AML-193 (cell line): ENCODE data around the gene TMEM30B.
"Not testable (repeated sequence)": the region's sequence is repeated elsewhere in the genome, so short reads cannot be mapped to it uniquely, and the experiment has no call there.

ENCODE experiments used
- DNase-seq, 2 experiments: peaks; one replicate each; lab custom pipeline; 2025; lab: John Stamatoyannopoulos, UW

Gene TMEM30B

DNA sequence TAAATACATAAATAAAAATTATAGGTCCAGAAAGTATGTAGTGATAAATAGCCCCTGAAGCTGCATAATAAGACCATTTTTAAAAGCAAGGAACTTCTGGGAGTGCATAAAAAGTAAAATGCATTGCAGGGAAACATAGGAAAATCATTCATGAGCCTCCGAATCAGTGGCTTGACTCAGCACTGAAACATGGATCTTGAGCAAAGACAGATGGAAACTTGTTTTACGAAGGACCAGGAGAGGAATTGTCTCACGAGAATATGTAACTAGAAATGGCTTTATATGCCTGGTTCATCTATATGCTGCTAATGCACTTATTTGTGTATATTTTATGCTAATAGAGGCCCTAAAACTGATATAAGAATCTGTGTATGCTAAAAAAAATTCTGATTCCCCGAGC lies 14.7 kb downstream of the TMEM30B start:
- DNase-seq = no peak

DNA sequence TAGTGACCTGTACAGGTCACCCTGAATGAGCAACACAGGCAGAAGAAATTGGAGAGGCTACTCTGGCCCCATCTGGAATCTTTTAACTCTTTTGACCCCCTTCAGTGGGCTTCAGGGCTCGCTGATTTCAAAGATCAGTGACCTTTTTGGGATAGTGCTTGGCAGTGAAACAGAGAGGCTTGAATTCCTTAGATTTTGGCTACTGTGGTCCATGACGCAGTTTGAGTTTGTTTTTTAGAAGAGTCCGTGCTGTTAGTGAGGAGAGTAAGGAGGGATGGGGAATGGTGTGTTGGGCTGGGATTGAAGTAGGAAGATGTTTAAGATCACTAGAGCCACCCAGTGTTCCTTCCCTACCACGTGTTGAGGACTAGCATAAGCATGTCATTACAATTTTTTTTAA lies 16.5 kb downstream of the TMEM30B start:
- no peak for DNase-seq

DNA sequence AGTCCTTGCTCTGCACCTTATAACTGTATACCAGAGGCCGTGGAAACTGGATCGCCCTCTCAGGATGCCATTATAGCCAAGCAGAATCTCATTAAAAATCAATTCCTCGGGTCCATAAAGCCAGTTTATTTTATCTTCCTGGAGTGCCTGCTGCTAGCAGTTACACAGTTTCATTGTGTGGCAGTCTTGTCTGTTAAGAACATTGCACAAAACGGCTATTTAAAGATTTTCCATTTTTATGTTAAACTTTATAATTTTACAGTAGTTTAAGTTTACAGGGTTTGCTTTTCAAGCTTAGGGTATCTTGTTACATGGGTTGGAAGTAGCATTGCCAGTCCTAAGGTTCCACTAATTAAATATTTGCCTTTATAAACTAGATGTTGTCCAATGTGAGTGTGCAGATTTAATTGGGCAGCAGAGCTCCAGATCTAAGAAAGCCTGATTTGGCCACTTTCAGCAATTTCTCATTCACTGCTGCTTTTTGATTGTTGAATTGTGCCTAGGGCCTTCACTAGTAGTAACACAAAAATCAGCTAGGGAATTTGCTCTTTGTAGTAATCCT lies 17.0 kb downstream of the TMEM30B start:
- no peak for DNase-seq

DNA sequence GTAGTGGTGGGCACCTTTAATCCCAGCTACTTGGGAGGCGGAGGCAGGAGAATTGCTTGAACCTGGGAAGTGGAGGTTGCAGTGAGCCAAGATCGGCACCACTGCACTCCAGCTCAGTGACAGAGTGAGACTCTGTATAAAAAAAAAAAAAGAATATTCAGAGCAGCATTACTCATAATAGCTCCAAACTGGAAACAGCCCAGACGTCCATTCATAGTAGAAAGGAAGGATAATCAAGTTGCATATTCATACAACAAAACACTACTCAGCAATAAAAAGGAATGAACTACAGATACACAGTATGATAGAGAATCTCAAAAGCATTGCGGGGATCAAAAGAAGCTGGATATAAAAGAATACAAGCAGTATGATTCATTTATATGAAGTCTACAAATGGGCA lies 19.1 kb downstream of the TMEM30B start:
- no peak for DNase-seq

DNA sequence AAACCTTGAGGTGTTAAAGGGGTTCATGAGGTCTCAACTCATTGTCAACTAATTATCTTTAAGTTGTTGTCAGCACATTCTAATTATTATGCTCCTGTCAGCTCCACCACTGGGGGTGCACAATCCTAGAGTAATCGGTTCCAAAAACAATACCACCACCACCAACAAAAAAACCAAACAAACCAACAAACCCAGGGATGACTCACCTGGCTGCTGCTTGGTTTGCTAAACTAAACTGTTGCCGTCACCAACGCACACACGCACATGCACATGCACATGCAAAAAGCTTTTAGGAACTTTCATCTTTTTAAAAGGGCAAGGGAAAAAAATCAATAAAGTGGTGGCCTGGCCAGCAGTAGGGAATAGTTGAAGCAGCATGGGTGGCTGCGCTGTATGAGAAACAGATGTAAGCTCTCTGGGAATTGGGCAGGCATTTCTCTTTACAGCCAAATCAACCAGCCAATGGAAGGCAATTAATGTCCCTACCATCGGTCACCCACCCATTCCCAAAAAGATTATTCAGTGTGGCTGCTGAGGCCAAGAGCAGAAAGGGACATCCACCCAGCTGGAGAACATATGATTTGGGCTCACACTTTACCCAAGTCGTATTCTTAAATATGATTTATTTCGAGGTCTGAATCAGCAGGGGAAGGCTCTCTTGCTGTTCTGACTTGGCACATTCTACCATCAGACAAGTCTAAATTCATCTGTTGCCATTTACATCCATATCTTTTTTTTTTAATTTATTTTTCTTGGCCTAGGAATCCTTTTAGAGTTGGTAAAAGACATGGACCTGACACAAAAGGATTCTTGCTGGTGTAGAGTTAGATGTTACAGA lies 20.0 kb downstream of the TMEM30B start:
- no peak for DNase-seq

DNA sequence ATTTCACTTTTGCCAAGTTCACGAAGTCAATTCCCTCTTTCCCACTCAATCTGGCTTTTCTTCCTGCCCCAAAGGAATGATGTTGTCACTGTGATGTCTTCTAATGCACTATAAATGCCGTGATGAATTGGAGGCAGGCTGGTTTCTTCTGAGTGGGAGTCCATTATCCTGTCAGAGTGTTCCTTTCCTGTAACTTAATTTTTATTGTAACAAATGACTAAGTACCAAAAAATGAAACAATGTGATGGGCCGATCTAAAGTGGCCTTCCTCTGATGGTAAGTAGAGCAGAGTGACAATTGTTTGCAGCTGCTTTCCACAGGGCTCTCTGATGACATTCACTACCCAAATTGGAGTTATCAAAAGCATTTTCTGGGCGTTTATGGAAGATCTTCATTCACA lies 22.2 kb downstream of the TMEM30B start:
- no peak for DNase-seq

DNA sequence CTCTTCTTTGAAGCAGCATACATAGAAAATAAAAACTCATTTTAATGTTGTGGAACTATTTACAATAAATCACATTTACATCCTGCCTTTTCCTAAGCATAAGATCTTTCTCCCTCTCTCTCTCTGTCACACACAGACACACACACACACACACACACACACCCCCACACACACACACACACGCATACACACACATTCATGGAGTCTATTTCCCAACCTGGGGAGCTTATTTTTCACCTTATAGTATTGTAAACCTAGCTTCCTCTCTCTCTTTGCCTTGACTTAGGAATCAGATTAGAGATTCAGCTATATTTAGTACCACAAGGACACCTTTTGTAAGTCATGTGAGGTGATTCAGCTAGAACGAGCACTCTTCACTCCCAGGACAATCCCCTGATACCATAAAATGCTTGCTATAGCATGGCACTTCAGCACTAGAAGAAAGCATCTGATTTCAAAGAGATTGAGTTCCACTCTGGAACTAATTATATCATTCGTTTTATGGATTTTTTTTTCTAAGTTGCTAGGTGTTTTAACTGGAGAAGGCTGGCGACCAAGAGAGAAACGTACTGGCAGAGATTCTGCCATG lies 23.6 kb downstream of the TMEM30B start:
- no peak for DNase-seq

DNA sequence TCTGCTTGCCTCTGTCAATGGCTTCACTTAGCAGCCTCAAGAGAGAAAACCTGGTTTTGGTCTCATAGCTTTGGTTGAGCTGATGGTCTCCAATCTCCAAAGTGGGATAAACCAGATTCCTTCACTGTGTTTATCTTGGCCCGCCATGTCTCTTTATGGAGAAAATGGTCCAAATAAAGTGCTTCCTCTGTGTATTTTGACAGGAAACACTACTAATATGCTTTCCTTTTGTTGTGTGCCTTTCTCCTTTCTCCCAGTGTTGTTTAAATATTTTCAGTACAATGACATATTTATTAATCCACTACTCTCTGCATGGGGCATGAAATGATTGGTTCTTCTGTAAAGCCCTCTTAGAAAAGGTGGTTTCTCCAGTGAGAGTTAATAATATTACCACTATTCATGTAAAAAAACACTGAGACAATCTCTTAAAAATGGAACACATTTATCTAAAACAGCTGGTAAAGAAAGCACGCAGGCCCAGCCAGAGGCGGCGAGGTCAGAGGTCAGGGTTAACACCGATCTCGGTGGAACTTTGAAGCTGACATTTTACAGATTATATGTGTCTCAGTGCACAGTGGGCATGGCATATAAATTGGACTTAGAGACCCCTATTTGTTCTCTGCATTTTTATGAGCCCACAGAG lies 24.2 kb downstream of the TMEM30B start:
- DNase-seq = no peak

DNA sequence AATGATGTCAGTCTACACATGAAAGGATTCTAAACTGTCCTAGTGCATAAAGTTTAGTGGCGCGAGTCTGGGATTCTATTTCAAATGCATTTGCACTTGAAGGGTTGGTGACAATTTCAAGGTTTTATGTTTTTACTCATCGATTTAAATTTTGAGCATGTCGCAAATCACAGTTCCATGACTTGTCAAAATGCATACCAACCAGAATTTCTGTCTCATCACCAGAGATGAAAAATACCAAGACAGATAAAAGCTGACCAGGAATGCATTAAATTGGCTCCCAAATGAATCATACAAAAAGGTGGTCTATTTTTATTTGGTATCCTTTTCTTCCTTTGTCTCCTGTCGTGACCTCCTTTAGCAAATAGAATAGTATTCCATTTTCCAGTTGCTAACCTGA lies 25.2 kb downstream of the TMEM30B start:
- DNase-seq = no peak

DNA sequence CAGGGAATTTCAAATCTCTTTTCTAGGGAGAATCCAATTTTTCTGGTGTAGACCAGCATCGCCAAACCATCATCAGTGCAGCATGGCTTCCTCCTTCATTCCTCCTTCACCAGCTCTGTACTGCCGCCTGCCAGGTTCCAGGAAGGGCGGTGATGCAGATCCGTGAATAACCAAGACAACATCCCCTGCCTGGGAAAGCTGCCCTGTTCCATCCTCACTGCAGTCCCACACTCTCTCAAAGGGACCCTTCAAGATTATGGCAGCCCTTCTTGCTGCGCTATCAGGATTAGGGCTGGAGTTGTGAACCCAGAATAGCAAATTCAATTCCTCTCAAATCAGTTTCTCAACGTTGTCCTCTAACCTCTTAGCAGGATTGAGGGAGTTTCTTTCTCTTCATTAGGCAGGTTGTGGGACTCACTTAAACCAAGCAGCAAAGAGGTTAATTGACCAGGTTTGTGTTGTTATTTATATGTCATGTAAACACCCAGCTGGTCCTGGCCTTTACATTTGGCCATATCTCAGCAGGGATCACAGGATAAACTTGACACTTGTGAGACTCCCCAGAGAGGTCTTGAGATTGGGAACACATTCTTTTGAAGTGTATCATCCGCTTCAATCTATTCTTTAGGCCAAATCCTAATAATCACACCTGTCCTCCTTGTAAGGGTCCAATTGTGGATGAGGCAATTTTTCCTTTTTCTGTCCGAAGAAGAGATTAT lies 26.2 kb downstream of the TMEM30B start:
- DNase-seq = no peak

DNA sequence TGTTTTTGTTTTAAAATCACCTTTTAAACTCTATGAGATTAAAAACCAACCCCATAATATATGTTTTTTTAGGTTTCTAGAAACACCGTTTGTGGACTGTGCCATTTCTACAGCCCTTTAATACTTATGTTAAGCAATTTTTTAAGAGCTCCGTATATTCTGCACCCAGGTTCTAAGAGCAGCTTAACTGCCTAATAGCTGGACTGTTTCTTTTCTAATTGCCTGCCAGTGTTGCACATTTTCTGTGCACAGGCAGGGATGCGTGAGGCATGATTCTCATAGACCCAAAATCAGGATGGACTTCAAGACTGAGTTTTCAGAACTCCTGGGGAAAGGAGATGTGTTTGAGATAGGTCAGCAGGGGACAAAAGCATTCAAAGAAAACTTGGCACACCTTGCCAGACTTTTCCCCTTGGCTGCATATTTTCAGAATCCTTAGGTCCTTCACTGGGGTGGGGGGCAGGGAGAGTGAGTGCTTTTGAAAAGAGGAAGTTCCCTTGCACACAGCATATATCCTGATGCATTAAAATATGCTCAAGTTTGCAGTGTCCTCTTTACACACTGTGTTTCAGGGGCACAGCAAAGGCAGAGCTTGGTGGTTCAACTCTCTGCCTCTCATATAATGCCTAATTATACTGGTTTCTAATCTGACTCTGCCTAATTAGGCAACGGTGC lies 27.9 kb downstream of the TMEM30B start:
- peak; percentile 15 to 34 for DNase-seq

DNA sequence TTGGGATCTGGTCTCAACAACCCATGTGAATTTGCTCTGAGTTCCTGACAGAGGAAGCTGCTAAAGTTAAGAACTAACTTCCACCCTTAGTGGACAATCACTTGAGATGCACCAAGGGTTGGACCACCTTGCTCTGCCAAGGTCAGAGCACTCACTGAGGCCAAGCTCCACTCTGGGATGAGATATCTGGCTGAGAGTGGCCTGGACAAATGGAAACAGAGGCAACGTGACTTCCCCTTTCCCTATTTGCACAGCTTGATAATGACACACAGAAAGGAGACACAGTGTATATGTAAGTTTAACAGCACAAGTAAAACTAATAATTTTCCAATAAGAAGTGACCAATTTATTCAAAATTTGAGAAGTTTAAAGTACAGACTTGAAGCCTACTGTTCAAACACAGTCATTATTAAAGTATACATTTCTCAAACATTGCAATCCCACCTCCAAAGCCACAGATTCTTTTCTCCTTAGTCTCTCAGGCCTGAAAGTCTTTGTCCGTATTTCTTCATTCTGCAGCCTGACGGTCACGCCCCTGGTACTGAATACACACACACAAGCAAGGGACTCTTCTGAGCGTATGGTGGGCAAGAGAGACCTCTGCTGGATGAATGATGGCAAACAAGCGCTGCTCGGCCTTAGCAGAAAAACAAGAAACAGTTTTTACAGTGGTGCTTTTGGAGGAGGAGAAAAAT lies 28.6 kb downstream of the TMEM30B start:
- peak; percentile 64 to 83 for DNase-seq

DNA sequence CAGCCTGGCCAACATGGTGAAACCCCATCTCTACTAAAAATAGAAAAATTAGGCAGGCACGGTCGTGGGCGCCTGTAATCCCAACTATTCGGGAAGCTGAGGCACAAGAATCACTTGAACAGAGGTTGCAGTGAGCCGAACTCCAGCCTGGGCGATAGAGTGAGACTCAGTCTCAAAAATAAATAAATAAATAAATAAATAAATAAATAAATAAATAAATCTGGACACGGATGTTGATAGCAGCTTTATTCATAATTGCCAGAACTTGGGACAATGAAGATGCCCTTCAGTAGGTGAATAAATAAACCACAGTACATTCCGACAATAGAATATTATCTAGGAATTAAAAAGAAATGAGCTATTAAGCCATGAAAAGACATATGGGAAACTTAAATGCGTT lies 31.1 kb downstream of the TMEM30B start:
- no peak for DNase-seq

DNA sequence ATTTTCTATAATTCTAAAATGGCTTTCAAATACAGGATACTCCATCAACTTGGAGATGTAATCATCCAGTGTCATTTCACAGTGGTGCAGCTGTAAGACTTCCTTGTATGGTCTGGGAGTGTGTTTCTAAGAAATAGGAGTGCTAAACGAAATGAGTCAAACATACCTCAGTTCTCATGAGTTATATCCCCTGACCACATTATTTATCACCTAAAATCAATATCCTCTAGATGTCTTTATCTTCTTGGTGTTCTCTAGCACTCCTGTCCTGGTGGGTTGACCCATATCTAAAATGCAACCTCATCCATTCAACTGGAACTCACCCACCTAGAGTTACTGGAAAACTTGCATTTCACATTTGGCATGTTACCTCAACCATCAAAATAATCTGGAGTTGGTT lies 33.2 kb downstream of the TMEM30B start:
- DNase-seq = no peak

DNA sequence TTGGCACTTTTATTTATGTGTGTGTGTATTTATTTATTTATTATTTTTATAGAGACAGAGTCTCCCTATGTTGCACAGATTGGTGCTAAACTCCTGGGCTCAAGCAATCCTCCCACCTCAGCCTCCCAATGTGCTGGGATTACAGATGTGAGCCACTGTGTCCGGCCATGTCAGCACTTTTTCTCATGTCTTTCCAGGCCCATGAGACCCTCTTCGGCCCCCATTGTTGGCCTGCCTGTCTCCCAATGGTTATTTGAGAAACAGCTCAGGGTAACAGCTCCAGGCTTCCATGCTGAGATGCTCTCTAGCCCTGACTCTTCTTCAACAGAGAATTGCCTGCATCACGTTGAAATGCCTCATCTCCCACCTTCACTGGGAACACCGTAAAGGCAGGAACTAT lies 34.4 kb downstream of the TMEM30B start:
- no peak for DNase-seq

DNA sequence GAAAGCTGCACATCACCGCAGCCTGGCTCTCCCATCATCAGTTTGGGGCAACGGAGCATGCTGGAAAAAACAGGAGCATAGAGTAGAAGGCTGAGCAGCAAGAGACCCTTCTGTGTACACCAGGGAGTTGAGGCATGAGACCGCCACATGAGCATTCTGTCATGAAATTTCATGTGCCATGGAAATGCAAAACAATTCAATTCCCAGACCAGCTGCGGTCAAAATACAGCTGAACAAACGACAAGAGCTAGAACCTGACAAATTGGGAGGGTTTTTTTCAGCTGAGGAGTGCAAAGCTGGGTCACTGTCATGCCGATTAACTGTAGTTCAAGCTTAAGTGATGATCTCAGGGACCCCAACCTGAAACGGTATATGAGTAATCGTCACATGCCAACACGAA lies 37.1 kb downstream of the TMEM30B start:
- no peak for DNase-seq

DNA sequence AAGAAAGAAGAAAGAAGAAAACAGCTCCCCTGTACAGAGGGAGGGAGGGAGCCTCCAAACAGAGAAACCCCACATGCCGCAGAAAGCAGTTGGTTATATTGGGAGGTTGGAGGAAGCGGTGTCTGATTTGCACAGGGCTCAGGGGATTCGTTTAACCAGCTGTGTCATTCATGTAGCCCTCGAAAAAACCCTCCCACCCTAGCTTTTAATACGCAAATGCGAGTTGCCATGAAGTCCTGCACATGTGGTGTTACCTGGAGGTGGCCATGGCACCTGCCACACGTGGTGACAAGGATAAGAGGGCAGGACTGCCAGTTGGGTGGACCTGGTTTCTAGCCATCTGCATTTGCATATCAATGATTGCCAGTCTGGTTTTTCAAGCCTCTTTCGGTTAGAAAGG lies 40.9 kb downstream of the TMEM30B start:
- DNase-seq = no peak

DNA sequence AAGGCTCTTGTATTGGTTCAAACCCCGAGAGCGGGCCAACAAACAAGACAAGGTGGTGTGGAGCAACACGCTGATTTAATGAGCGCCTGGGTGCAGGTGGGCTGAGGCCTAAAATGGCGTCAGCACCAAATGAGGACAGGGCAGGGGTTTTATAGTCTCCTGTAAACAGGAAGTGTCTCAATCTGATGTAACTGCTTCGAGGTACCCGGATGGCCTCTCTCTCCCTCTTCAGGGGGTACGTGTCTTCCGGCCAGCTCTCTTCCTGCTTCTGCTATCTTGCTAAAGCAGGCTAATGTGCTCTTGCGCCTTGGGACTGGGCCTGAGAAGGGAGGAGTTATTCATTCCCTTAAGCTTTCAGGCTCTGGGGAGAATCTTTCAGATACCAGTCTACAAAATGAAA lies 41.9 kb downstream of the TMEM30B start:
- DNase-seq = not testable (repeated sequence)

DNA sequence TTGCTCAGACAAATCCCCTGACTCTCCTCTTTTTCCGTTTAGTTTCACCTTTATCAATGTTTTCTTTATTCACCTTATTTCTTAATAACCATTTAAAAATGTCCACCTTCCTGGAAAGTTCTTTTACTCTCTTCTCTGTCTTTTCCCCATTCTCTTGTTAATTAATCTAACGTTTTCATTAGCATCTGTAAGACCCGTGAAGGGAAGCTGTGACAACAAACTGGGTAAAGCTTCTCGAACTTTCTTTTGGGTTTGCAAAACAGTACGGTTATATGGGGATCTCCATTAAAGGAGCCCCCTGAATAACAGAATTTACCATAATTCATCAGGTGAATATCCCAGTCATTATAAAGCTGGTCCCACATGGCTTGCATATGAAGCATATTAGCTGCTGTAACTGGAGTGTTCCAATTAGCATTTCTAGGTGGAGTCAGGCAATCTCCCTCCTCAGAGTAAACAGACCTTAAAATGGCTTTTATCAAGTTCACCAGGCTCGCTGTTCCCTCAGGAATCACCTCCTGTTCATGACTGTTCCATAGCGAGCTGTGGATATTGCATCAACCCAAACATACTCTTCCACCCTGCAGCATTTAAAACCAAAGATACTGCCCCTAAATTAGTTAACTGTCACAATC lies 42.4 kb downstream of the TMEM30B start:
- DNase-seq = no peak

DNA sequence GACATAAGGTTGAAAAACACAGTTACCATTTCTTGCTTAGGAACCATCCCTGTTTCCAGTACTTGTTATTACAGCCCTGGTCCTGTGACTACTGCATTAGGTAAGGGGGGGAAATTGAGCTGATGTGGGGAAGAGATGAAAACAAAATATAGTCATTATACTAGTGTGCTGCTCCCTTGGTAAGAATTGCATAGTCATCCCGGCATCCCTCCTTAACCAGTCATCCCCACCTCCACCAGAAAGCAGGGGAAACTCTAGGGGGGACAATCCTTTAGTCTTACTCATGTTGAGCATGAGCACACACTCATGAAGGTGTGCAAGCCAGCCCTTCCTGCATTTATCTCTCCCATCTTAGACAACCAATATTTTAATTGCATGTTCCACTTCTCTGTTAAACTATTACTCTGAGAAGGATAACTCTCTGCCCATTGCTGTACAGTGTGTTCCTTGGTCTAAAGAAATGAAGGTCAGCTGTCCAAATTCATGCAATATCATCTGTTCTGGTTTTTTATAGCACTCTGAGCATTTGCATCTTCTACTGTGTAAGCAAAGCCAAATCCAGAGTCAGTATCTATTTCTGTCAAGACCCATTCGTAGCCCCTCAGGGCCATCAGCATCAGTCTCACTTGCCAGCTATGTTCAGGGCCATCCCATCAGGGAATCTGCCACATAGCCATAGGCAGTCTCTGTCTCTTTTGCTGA lies 46.8 kb downstream of the TMEM30B start:
- DNase-seq = no peak
